ENCODE measurements around the gene EYS. TPM values are rescaled to one million over a fixed set of nuclear protein-coding genes. Genes with fewer than 3 reads are reported as not detected.

Gene EYS
- total and polyA plus RNA-seq, 2 of the 13 experiments (the other 11 are each of a cell fraction or from before 2014, with no cell fraction given) = 0.04 to 0.07 TPM

GRCh38 chr6:63709148-63709547 is 1997.9 kb downstream of the EYS start (continued):
- TF ChIP-seq ZNF362 (CRISPR knock-in tag; IDR thresholded peaks at IDR 0.05; ENCODE audit: borderline replicate concordance) (peak; percentile 94), ARID5B (CRISPR knock-in tag; IDR thresholded peaks at IDR 0.05) (peak; percentile 91), ZSCAN31 (CRISPR knock-in tag; IDR thresholded peaks at IDR 0.05; ENCODE audit: low read depth) (no peak)

GRCh38 chr6:63708631-63709030 is 1998.4 kb downstream of the EYS start:
- in situ Hi-C loops (cut with HindIII; ENCODE audit: extremely low pct_ligation_motif_present, low pct_unique_long_range_greater_than_20kb) = no loop called here
- Histone ChIP-seq H2AFZ (ENCODE audit: low read length) (no peak overlapping the region), H4K20me1 (ENCODE audit: insufficient read depth, low read length) (no peaks in the 10 kb centered on the region), H3K4me2 (ENCODE audit: low read depth, low read length) (peak overlapping the region; percentile 35), H3K27me3 (ENCODE audit: control insufficient read depth in 1 of 2, insufficient read depth in 2 of 2, low read length in 2 of 2) (no peaks in the 10 kb centered on the region), H3K9ac (ENCODE audit: insufficient read depth, low read depth, low read length) (no peak overlapping the region), H3K79me2 (ENCODE audit: insufficient read depth, low read length) (no peaks in the 10 kb centered on the region), H3K4me1 (ENCODE audit: insufficient read depth, low read length) (peaks cover 23% of the 10 kb centered on the region), H3K9me3 (ENCODE audit: low read length) (no peaks in the 10 kb centered on the region), H3K36me3 (replicated peaks in 1 of 2; ENCODE audit: control insufficient read depth in 1 of 2, insufficient read depth in 2 of 2, low read length in 2 of 2) (peaks cover 27 to 69% of the 10 kb centered on the region in 2 experiments), H3K4me3 (replicated peaks in 1 of 3; ENCODE audit: insufficient read depth in 1 of 3, low read depth in 2 of 3, low read length in 3 of 3) (no peak overlapping the region), H3K27ac (ENCODE audit: extremely low read length, insufficient read depth, low read length) (peak overlapping the region; percentile 54)
- BruUV-seq (replicated peaks) = no TSS peak
- 74% methylated on average over 1 of the region's 1 CpG for WGBS (ENCODE audit: low lambda C conversion rate)
- no peak for DNase-seq (ENCODE audit: low spot score)
- ATAC-seq = 0 out of 3 replicates have a peak, but pooled peaks have one; percentile 13
- CTCF ChIA-PET (ENCODE audit: low intra/inter-chr PET ratio, low total read pairs) = no interaction called here
- POLR2A ChIA-PET = no interaction called here
- no peak for FAIRE-seq
- intact Hi-C loops (cut with micrococcal nuclease; ENCODE audit: unreplicated experiment) = loop anchor here (2.0 to 5.0 kb wide), 2 partner anchors 22 to 111 kb away; no protein-coding TSS in a partner anchor
- TF ChIP-seq NONO (IDR thresholded peaks at IDR 0.05) (no peak), NONO (CRISPR knock-in tag; conservative IDR thresholded peaks at IDR 0.05) (0 out of 2 replicates have a peak, but pooled peaks have one; percentile 35), ZBED4 (CRISPR knock-in tag; IDR thresholded peaks at IDR 0.05; ENCODE audit: borderline replicate concordance) (no peak), PRPF4 (IDR thresholded peaks at IDR 0.05; ENCODE audit: low read depth, low read length, poor library complexity, severe bottlenecking) (no peak), MAZ (IDR thresholded peaks at IDR 0.05; ENCODE audit: borderline replicate concordance, low read depth, low read length) (no peak), MAZ (CRISPR knock-in tag; IDR thresholded peaks at IDR 0.05; ENCODE audit: low read depth) (0 out of 2 replicates have a peak, but pooled peaks have one; percentile 13), PAF1 (CRISPR knock-in tag; IDR thresholded peaks at IDR 0.05) (0 out of 2 replicates have a peak, but pooled peaks have one; percentile 9), SKI (IDR thresholded peaks at IDR 0.05; ENCODE audit: partially characterized antibody) (no peak), MAX (IDR thresholded peaks at IDR 0.05) (no peak), RFX3 (CRISPR knock-in tag; IDR thresholded peaks at IDR 0.05) (no peak), SNAPC2 (CRISPR knock-in tag; IDR thresholded peaks at IDR 0.05) (no peak)

Measured in HepG2 (cell line).